Measurements from ENCODE around the gene CREB5.

DNA sequence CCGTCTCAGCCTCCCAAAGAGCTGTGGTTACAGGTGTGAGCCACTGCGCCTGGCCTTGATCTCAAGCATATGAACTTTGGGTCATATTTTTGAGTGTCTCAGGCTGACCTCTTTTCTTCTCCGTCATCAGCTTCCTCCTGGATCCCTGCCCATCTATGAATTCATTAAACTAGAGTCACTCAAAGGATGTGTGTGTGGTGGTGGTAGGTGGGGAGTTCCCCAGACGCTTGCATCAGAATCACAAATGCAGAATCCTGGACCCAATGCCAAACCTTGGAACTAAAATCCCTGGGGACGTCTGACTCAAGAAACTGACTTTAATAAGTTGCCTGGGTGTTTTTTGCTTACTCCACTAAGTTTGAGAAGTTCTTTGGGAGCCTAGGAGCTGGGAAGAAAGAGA is 6.7 kb upstream of the CREB5 start:
- no peak for TF ChIP-seq GATA2 (IDR thresholded peaks at IDR 0.05; ENCODE audit: low read depth, low read length)
- no peak for TF ChIP-seq GATA3 (IDR thresholded peaks at IDR 0.05; ENCODE audit: low read depth, low read length)

Measured in SH-SY5Y (cell line).